ENCODE results near the gene LCN12. TPM values are rescaled to one million over a fixed set of nuclear protein-coding genes. Genes with fewer than 3 reads are reported as not detected.

Gene LCN12
- total RNA-seq, 4 donors from 2014 or later = not detected

DNA sequence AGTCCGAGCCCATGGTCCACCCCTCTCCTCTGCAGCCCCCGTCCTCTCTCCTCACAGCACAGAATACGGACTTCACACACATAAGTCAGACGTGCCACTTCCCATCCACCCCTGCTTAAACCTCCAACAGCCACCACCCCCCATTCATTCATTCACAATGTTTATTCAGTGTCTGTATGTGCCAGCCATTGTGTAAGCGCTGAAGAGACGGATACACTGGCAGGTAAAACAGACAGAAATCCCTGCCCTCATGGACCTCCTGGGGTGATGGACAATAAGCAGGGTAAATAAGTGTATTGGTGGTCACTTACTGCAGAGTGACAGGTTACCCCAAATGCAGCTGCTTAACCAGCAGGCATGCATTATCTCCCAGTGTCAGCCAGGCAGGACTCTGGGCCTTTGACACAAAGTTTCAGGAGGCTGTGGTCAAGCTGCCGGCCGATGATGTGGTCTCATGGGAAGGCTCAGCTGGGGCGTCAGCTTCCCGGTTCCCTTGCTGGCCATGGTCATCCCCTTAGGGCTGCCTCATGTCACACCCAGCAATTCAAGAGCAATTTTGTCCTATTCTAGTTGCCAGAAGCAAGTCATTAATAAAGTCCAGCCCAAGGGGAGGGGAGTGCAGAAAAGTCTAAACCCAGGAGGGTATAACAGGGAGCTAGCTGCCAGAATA, 38.3 kb downstream of the LCN12 start:
- DNase-seq (ENCODE audit: extremely low spot score) = no peak
- Histone ChIP-seq H3K36me3 (peaks cover 4 to 18% (median 14%) of the 10 kb centered on the region in 4 donors), H3K27ac (replicated peaks in 1 of 4) (no peak overlapping the region), H3K4me1 (peaks cover 21 to 43% (median 35%) of the 10 kb centered on the region in 4 donors), H3K9me3 (no peaks in the 10 kb centered on the region), H3K4me3 (no peak overlapping the region), H3K27me3 (peaks cover 0 to 52% (median 15%) of the 10 kb centered on the region in 4 donors)
- WGBS = 82% methylated on average over 10 of the region's 10 CpGs
- TF ChIP-seq CTCF (IDR thresholded peaks at IDR 0.05) (no peak), EP300 (IDR thresholded peaks at IDR 0.05) (no peak), POLR2A (IDR thresholded peaks at IDR 0.05; ENCODE audit: low read depth) (no peak), POLR2AphosphoS5 (IDR thresholded peaks at IDR 0.05) (no peak)
- intact Hi-C loops (cut with DNase I) = loop anchor here (5.0 kb wide), 1 partner anchor 43 kb away; the partner anchor contains the start of gene C8G

DNA sequence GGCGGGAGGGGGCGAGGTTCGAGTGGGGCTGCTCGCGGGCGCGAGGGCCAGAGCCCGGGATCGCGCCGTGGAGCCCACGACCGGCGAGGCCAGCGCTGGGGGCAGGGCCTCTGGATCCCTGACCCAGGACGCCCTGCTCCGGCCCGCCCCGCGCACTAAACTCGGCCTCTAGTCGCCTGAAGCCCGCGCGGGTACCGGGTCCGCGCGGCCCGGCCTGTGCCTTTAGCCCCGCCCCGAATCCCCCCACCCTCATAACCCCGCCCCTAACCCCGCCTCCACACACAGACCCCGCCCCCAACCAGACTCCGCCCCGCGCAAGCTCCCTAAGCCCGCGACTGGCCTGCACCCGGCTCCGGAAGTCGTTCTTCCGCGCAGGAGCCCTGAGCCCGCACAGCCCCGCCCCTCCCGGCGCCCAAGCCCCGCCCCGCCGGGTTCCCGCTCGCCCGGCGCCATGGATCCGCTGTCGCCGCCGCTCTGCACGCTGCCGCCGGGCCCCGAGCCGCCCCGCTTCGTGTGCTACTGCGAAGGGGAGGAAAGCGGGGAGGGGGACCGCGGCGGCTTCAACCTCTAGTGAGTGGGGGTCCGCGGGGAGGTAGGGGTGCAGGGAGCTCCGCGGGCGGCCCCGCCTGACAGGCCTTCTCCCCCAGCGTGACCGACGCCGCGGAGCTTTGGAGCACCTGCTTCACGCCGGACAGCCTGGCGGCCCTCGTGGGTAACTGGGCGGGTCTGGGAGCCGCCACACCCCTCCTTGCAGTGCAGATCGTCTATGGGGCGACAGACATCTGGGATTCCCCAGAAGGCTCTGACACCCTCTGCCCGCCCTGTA, 40.1 kb downstream of the LCN12 start, which contains the start of gene PAXX:
Gene PAXX, plus strand, starts transcription at position 430 of the 826 bp plus-strand sequence. Its CDS starts 22 bp downstream, at position 452.
- Histone ChIP-seq H3K4me1 (peaks cover 32 to 57% (median 47%) of the 10 kb centered on the region in 4 donors), H3K9me3 (no peaks in the 10 kb centered on the region), H3K4me3 (peak within 1 kb of the TSS; percentile 67 to 86 (median 74)), H3K27me3 (peaks cover 0 to 52% (median 14%) of the 10 kb centered on the region in 4 donors), H3K27ac (replicated peaks in 1 of 4) (peak within 1 kb of the TSS; percentile 87 to 91 (median 88)), H3K36me3 (peaks cover 4 to 18% (median 14%) of the 10 kb centered on the region in 4 donors)
- WGBS = 9% methylated on average over 28 of the region's 92 CpGs
- peak; percentile 96 for DNase-seq (ENCODE audit: extremely low spot score)
- TF ChIP-seq POLR2AphosphoS5 (IDR thresholded peaks at IDR 0.05) (peak; percentile 38 to 45), CTCF (IDR thresholded peaks at IDR 0.05) (no peak)
- intact Hi-C loops (cut with DNase I) = loop anchor here (5.0 kb wide), 1 partner anchor 45 kb away; the partner anchor contains the start of gene C8G

- Histone ChIP-seq H3K4me3 (peak overlapping the region; percentile 67 to 86 (median 74)), H3K36me3 (peaks cover 4 to 18% (median 14%) of the 10 kb centered on the region in 4 donors), H3K27ac (replicated peaks in 1 of 4) (peak overlapping the region; percentile 87 to 91 (median 88)), H3K9me3 (no peaks in the 10 kb centered on the region), H3K27me3 (peaks cover 0 to 51% (median 14%) of the 10 kb centered on the region in 4 donors), H3K4me1 (peaks cover 32 to 57% (median 48%) of the 10 kb centered on the region in 4 donors)
- 27% methylated on average over 11 of the region's 18 CpGs for WGBS
- no peak for DNase-seq (ENCODE audit: extremely low spot score)
- intact Hi-C loops (cut with DNase I) = loop anchor here (5.0 kb wide), 1 partner anchor 46 kb away; the partner anchor contains the start of gene C8G
- TF ChIP-seq POLR2AphosphoS5 (IDR thresholded peaks at IDR 0.05) = no peak
- TF ChIP-seq POLR2A (IDR thresholded peaks at IDR 0.05; ENCODE audit: low read depth) = no peak
- TF ChIP-seq CTCF (IDR thresholded peaks at IDR 0.05) = no peak
- no peak for TF ChIP-seq EP300 (IDR thresholded peaks at IDR 0.05)
These were observed 40.8 kb downstream of the LCN12 start for GRCh38 chr9:136992819-136993369.

DNA sequence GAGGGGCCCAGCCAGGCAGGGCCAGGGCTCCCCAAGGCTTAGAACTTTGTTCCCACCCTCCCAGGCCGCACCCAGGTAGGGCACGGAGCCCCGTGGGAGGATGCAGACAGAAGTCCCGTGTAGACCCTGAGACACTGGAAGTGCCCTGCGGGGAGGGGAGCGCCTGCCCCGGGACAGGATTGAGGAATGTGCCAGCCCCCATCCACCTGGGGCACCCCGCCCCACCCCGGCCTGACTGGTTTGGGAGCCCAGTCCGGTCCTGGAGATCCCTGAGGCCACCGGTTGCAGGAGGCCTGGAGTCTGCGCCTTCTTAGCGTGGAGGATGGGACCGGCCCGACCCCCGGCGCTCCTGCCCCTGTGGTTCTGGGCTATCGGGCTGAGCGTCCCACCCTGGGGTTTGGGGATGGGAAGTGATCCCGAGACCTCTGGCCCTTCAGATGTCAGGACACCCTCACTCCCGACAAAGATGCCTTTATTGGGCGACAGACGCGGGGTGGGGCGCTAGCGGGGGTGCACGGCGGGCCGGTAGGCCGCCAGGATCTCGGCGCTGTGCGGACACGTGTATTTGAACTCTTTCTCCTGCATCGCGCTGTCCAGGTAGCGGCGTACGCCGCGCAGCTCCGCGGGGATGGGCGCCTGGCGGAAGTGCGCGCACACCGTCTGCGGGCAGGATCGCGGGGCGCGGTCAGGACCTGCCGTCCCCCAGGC, 42.3 kb downstream of the LCN12 start:
- peaks cover 0 to 60% (median 14%) of the 10 kb centered on the region in 4 donors for H3K27me3 ChIP-seq
- peaks cover 32 to 57% (median 48%) of the 10 kb centered on the region in 4 donors for H3K4me1 ChIP-seq
- 86% methylated on average over 19 of the region's 54 CpGs for WGBS
- intact Hi-C loops (cut with DNase I) = loop anchor here (5.0 kb wide), 1 partner anchor 47 kb away; the partner anchor contains the start of gene C8G
- H3K27ac ChIP-seq (replicated peaks in 1 of 4) = no peak overlapping the region
- peaks cover 4 to 18% (median 14%) of the 10 kb centered on the region in 4 donors for H3K36me3 ChIP-seq
- H3K9me3 ChIP-seq = no peaks in the 10 kb centered on the region
- H3K4me3 ChIP-seq = peak overlapping the region in 1 of 4 donors; percentile 10
- DNase-seq (ENCODE audit: extremely low spot score) = no peak
- TF ChIP-seq POLR2AphosphoS5 (IDR thresholded peaks at IDR 0.05) (no peak), POLR2A (IDR thresholded peaks at IDR 0.05; ENCODE audit: low read depth) (no peak), EP300 (IDR thresholded peaks at IDR 0.05) (no peak), CTCF (IDR thresholded peaks at IDR 0.05) (no peak)
